M059J (cell line): ENCODE results near the gene PLPPR2. TPM values are rescaled to one million over a fixed set of nuclear protein-coding genes. Genes with fewer than 3 reads are reported as not detected.
"Not testable (repeated sequence)": the region's sequence is repeated elsewhere in the genome, so short reads cannot be mapped to it uniquely, and the experiment has no call there.

Experiments used
- DNase-seq: peaks from one replicate; pipeline ENCODE4 v3.0.0-alpha.2; 2012; ENCODE audit warnings: low read depth
- total RNA-seq: library from RNA; depleted of rRNA; stranded (reverse); fragments of >200 nt; shearing (Covaris generic); gene quantifications from 2 replicates; pipeline ENCODE4 v1.2.3, GENCODE V29; 2014

Gene PLPPR2
- total RNA-seq, 1 experiment from 2014 or later = 27.9 TPM

DNA sequence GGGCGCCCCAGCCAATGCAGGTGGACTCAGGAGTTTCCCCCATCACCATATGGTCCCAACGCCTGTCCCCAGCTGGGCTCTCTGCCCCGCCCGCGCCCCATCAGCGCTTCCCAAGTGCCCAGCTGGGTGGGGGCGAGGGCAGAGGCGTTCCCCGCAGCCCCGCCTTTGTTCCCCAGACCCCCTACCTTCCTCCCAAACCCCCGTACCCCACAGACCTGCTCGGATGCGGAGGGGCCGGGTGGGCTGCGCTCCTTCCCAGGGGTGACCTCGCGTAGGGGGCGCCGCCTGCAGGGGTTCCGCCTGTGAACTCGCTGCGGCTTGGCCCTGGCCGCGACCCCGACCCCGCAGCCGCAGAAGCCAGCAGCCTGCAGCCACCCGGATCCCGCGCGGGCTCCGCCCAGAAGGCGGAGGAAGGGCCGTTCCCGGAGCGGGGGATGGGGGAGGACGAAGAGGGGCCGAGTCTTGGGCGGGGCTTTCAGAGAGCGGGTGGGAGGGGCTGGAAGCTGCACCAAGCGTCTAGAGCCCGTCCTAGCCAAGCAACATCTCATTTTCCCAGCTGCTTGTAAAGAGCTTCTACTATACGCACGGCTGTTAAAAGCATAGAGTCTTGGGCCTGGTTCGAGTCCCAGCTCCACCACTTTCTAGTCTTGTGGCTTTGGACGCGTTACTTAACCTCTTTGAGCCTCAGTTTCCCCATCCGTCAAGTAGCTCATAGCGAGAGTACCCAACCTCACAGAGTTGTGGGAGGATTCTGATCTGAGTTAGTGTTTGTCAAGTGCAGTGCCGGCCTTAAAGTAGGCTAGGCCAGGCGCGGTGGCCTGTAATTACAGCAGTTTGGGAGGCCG lies 15.8 kb upstream of the PLPPR2 start, which contains the start of gene RAB3D:
Gene RAB3D (minus strand): TSS at position 404 of the 845 bp plus-strand sequence. CDS start 2,258 bp downstream, outside the sequence.
- peak; percentile 62 for DNase-seq

DNA sequence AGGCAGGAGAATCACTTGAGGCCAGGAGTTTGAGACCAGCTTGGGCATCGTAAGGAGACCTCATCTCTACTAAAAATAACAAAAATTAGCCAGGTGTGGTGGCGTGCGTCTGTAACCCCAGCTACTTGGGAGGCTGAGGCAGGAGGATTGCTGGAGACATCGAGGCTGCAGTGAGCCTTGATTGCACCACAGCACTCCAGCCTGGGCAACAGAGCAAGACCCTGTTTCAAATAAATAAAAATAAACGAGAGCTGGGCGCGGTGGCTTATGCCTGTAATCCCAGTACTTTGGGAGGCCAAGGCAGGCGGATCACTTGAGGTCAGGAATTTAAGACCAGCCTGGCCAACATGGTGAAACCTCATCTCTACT lies 15.1 kb upstream of the PLPPR2 start:
- not testable (repeated sequence) for DNase-seq

DNA sequence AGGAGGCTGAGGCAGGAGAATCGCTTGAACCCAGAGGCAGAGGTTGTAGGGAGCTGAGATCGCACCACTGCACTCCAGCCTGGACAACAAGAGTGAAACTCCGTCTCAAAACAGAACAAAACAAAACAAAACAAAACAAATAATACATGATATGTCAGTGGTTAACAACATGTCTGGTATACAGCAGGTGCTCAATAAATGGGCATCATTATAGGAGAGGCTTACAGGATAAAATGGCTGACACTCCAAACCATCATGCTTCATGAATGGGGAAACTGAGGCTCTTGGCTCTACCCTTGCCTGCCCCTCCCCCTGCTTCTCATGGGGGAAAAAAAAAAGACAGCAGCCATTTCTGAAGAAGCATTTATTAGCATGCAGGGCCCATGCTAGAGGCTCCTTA lies 12.8 kb upstream of the PLPPR2 start:
- no peak for DNase-seq

DNA sequence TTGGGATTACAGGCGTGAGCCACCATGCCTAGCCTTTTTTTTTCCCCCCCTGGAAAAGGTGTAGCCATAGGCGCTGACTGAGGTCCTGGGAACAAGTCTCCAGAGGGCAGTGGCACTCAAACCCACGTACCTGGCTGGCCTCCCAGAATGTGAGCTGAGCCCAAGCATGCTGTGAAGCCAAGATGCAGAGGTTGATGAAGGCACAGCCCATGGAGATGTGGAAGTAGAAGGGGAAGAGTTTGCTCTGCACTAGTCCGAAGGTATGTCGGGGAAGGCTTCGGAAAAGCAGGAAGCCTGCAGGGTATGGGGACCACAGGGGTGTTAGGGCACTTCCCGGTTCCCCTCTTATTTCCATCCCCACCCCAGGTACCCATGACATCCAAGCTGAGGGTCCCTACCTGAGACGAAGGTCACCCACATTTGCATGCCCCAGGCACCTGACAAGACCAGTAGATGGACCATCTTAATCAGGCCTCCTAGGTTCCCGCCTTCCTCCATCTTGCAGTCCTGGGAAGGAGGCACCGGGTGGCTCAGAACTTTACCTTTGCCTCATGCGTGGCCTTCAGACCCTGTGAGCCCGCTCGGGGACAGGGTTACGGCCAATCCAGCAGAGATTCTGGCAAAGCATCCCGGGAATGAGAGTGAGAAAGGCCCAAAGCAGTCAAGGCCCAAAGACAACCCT lies 10.0 kb upstream of the PLPPR2 start:
- DNase-seq = peak; percentile 68

DNA sequence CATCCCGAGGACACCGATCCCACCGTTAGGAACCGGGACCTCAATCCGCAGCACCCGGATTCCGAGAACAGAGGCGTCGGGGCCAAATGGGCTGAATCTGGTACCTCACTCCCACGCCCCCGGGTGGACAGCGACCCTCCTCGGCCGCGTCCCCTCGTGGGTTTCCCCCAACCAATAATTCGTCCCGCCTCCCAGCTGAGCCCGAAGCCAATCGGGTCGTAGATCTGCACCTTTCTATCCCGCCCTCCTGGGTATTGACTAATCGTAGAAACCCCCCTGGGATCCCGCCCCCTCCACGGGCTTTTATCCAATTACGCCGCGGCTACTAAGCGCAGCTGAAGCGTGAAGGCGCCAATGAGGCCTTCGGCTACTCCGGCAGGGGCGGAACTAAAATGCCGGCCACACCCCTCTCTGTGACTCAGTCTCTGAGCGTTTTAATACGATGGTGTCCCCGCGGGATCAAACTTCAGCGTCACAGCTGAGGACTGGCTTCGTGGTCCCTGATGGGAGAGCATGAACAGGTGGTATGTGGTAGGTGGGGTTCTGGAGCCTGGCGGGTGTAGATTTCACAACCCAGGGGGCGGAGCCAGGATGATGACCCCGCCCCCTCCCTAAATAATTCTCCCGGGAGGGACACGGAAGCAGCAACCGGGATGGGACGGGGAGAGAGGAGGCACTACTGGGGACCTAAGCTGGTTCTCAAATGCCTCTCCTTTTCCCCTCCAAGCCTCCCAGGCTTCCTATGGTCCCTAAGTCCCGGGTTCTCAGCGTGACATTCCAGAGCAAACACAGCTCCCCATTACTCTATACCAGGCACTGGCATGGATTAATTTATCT lies 8.9 kb upstream of the PLPPR2 start, which contains the start of the genes CCDC159 and TMEM205:
Gene CCDC159 (plus strand): TSS at position 416 of the 837 bp plus-strand sequence. CDS start 88 bp downstream, at position 504.
Gene TMEM205 (minus strand): TSS at position 165 of the 837 bp plus-strand sequence. CDS start 649 bp downstream, outside the sequence.
- DNase-seq = peak; percentile 99

DNA sequence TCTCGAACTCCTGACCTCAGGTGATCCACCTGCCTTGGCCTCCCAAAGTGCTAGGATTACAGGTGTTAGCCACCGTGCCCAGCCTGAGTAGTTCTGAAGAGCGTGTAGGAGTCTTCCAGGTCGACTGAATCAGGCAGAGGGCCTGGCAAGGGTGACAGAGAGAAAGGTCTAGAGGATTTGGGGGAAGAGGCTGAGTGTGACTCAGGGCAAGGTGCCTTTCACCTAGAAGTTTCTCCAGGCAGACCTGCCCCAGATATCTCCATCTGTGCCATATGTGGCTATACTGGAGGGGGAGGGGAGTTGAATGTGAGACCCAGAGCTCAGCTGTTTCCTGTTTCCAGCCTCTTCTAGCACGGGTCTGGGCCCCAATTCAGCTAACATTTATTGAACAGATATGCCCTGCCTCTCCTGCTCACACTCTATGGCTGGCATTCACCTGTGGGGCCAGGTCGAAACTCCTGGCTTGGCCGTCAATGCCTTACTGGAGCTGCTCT lies 7.6 kb upstream of the PLPPR2 start:
- DNase-seq = no peak

DNA sequence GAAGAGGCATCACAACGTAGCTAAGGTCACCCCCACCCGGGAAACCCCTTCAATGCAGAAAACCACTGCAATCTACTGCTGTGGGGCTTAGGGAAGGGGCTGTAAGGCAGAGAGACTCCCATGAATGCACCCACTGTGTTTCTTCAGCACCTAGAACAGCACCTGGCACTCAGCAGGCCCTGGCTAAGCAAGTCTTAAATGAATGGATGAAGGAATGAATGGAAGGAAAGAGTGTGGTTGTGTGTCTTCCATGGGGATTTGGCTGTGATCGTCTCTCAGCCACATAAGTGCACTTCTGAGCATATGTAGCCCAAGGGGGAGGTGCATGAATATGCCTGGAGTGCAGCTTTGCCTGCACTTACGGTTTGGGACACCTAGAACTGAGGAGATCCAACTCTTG lies 6.1 kb upstream of the PLPPR2 start:
- DNase-seq = no peak

DNA sequence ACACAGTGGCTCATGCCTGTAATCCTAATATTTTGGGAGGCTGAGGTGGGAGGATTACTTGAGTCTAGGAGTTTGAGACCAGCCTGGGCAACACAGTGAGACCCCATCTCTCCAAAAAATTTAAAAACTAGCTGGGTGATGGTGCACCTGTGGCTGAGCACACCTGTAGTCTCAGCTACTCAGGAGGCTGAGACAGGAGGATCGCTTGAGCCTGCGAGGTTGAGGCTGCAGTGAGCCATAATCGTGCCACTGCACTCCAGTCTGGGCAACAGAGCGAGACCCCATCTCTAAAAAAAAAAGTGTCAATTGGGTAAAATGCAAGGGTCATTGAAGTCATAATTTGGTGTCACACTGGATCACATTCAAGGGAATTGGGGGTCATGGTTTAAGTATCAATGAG lies 1.1 kb upstream of the PLPPR2 start:
- DNase-seq = not testable (repeated sequence)

DNA sequence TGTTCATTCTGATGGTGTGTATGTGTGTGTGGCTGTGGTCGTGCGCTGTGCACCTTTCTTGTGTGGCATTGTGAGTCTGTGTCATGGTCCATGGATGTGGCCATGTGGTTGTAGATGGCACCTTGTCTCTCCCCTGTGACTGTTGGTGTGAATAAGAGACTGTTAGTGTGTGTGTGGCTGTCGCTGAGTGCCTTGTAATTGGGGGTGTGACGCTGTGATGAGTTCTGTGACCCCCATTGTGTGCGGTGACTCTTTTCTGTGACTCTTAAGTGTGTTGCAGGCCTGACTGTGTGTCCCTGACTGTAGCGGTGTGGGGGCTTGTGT lies 804 bp downstream of the PLPPR2 start:
- no peak for DNase-seq

DNA sequence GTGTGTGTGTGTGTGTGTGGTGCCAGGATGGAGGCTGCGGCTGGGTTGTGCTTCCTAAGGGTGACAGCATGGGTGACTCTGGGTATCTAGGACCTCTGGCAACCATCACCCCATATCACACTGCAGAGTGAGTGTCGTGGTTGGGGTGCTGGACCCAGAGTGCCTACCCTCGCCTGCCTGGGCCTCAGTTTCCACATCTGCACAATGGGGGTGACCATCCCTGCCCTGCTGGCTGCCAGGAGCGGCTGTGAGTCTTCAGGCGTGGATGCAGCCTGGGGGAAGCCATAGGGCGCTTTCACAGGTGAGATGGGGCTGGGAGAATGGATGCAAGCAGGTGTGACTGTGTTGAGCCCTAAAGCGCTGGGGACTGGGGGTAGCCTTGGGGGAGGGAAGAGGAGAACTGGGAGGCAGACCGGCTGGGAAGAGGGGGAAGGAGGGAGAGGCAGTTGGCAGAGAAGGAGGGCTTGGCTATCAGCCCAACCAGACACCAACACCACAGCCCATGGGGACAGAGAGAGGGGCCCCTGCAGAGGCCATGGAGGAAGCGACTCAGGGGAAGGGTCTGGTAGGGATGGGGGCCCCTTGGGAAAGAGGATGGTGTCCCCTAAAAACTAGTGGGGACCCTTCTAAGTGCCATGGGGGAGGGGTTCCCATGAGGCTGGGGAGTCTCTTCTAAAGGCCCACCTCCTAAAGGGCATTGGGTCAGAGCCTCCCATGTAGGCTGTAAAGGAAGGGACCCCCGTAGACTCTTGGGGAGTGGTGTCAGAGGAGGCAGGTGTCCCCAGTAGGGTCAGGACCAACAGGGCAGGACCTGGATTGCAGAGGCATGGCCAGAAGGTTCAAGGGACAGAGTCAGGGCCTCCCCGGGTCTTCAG lies 1.7 kb downstream of the PLPPR2 start:
- no peak for DNase-seq

DNA sequence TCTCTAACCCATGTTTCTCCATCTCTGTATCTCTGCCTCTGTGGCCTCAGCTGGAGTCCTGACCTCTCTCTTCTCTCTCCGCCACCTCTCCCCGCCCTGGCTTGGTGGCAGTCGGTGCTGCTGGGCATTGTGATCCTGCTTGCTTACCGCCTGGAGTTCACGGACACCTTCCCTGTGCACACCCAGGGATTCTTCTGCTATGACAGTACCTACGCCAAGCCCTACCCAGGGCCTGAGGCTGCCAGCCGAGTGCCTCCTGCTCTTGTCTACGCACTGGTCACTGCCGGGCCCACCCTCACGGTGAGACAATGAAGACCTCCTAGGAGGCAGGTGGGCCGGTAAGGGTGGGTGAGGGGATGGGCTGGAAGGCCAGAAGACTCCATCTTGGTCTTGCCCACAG lies 4.2 kb downstream of the PLPPR2 start:
- DNase-seq = no peak

DNA sequence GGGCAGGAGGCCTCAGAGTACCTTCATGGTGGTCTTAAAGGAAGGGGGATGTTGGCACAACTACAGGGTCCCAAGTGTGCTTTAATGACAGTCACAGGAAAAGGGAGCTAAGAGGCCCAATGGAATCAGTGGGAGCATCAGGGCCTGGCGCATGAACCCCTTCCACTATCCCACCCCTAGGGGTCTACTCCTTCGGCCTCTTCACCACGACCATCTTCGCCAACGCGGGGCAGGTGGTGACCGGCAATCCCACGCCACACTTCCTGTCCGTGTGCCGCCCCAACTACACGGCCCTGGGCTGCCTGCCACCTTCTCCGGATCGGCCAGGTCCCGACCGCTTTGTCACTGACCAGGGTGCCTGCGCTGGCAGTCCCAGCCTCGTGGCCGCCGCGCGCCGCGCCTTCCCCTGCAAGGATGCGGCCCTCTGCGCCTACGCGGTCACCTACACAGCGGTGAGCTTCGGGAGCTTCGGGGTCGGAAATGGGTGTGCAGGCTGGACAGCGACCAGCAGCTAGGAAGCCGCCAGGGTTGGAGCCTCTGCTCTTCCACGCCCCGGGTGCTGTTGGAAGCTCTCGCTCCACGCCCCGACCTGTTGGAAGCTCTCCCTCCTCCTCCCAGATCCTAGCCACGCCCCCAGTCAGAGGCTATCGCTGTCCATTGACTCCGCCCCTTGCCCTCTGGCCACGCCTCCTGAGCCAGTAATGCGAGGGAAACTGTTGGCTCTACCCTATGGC lies 6.0 kb downstream of the PLPPR2 start:
- DNase-seq = no peak

DNA sequence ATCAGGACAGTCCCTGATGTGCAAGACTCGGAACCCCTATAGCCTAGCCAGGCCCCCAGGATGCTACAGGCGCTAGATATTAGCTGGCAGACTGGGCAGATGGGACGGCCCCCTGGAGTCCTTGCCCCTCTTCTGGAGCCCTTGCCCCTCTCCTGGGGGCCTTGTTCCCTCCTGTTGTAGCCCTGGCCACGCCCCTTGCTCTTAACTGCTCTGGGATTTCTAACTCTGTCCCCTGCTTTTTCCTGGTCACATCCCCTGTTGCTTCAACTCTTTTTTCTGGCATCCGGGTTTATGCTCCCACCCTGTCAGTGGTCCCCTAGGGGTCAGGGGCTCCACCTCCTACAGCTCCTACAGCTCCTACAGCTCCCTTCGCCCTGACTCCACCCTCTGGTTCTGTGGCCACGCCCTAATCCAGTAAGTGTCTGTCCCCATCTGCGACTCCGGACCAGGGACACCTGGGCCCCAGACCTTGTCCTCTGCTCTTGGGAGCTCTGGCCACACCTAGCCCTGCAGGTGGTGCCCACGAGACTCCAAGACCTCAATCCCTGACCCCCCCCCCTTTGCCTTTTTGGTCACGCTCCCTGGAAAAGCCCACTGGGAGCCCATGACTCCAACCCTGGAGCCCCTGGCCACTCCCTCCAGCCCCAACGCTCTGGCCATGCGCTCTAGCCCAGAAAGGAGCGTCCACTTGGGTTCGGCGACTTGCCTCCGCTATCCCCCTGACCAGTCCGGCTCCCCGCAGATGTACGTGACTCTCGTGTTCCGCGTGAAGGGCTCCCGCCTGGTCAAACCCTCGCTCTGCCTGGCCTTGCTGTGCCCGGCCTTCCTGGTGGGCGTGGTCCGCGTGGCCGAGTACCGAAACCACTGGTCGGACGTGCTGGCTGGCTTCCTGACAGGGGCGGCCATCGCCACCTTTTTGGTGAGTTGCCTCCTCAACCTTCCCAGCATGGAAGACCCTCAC lies 6.8 kb downstream of the PLPPR2 start:
- no peak for DNase-seq

DNA sequence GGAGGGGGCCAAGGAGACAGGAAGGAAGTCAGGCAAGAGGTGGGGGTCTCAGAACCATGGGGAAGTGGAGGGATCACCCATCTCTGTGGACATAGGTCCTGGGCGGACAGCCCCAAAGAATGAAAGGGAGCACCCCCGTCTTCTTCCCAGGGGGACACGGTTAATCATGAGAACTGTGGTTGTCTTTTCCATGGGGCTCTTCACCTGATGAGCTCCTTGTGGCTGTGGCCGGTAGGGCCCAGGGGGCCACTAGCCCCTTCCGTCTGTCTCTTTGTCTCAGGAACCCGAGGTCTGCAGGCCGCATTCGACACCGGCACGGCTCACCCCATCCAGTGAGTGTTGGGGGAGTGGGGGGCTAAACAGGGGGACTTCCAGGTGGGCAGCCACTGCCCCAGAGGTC lies 8.6 kb downstream of the PLPPR2 start:
- DNase-seq = no peak

DNA sequence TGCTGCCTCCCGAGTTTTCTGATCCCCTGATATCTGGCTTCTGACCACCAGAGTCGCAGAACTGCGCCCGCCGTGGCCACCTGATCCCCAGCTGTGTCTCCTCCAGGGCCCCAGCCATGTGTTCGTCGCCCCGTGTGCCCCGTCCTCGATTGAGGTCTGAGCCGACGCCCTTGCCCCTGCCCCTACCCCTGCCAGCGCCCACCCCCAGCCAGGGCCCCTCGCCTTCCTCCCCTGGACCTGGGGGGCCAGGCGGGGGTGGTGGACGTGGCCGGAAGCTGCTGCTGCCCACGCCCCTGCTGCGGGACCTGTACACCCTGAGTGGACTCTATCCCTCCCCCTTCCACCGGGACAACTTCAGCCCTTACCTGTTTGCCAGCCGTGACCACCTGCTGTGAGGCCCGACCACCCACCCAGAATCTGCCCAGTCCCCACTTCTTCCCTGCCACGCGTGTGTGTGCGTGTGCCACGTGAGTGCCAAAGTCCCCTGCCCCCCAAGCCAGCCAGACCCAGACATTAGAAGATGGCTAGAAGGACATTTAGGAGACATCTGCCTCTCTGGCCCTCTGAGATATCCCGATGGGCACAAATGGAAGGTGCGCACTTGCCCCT lies 9.2 kb downstream of the PLPPR2 start:
- DNase-seq = no peak

DNA sequence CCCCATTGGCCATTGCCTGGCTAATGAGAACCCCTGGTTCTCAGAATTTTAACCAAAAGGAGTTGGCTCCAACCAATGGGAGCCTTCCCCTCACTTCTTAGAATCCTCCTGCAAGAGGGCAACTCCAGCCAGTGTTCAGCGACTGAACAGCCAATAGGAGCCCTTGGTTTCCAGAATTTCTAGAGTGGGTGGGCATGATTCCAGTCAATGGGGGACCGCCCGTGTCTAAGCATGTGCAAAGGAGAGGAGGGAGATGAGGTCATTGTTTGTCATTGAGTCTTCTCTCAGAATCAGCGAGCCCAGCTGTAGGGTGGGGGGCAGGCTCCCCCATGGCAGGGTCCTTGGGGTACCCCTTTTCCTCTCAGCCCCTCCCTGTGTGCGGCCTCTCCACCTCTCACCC lies 9.7 kb downstream of the PLPPR2 start:
- no peak for DNase-seq

DNA sequence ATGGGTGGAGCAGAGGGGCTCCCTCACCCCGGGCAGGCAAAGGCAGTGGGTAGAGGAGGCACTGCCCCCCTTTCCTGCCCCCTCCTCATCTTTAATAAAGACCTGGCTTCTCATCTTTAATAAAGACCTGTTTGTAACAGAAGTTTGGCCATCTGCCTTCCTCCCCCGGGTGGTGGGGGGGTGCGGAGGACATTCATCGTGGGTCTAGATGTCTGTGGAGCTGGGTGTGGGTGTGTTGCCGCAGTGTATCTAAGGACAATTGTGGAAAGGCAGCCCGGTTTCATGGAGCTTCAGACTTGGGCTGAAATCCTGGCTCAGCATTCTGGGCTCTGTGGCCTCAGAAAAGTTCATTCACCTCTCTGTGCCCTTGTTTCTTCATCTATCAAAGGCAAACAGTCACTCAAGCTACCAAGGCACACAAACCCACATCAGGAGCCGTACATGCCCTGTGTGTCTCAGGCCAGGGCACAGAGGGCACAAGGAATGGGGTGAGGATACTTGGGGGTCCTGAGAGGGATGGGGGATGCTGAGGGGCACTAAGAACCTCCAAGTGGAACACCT lies 10.4 kb downstream of the PLPPR2 start:
- no peak for DNase-seq

DNA sequence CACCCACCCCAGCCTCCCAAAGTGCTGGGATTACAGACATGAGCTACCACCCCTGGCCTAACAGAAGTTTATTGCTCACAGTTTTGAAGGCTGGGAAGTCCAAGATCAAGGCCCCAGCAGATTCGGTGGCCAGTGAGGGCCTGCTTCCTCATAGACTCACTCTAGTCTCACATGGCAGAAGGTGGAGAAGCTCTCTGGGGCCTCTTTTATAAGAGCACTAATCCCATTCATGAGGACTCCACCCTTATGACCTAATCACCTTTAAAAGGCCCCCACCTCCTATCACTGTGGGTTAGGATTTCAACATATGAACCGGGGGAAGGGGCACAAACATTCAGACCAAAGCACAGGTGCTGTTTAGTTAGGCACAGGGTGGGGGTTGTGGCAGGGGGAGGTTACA lies 12.3 kb downstream of the PLPPR2 start:
- no peak for DNase-seq
